Measurements from ENCODE around the gene CCDC92.
"Not testable (repeated sequence)": the region's sequence is repeated elsewhere in the genome, so short reads cannot be mapped to it uniquely, and the experiment has no call there.

CCDC92 gene

DNA sequence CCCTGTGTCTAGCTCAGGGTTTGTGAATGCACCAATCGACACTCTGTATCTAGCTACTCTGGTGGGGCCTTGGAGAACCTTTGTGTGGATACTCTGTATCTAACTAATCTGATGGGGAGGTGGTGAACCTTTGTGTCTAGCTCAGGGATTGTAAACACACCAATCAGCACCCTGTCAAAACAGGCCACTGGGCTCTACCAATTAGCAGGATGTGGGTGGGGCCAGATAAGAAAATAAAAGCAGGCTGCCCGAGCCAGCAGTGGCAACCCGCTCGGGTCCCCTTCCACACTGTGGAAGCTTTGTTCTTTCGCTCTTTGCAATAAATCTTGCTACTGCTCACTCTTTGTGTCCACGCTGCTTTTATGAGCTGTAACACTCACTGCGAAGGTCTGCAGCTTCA lies 25.1 kb downstream of the CCDC92 start:
- not testable (repeated sequence) for DNase-seq

DNA sequence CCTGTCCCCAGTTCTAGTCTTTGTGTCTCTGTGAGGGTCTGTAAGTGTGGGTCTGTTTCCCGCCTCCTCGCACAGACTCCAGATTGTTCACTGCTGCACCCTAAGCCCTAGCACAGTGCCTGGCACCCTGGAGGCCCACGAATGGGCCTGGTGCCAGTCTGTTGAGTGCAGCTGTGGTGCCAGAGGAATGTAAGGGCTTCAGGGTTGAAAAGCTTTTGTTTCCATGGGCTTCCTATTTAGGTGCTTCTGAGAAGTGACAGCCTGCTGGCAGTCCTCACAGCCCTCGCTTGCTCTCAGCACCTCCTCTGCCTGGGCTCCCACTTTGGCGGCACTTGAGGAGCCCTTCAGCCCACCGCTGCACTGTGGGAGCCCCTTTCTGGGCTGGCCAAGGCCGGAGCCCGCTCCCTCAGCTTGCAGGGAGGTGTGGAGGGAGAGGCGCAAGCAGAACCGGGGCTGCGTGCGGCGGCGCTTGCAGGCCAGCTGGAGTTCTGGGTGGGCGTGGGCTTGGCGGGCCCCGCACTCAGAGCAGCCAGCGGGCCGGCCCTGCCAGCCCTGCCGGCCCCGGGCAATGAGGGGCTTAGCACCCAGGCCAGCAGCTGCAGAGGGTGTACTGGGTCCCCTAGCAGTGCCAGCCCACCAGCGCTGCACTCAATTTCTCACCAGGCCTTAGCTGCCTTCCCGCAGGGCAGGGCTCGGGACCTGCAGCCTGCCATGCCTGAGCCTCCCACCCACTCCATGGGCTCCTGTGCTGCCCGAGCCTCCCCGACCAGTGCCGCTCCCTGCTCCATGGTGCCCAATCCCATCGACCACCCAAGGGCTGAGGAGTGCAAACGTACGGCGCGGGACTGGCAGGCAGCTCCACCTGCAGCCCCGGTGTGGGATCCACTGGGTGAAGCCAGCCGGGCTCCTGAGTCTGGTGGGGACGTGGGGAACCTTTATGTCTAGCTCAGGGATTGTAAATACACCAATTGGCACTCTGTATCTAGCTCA lies 25.8 kb downstream of the CCDC92 start:
- not testable (repeated sequence) for DNase-seq

DNA sequence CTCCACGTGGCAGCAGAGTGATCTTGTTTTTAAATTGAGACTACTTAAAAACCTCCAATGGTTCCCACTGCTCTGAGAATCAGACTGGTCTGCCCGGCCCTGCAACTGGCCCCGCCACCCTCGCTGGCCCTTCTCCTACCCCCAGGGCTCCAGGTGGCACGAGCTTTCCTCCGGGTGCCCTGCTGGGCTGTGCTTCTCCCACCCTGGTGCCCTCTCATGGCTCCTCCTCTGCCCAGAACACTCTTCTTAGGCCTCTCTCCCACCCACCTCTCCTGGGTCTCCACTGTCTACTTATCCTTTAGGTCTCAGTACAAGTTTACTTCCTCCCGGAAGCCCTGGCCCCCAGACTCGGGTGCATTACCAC lies 26.5 kb downstream of the CCDC92 start:
- DNase-seq, result no peak

DNA sequence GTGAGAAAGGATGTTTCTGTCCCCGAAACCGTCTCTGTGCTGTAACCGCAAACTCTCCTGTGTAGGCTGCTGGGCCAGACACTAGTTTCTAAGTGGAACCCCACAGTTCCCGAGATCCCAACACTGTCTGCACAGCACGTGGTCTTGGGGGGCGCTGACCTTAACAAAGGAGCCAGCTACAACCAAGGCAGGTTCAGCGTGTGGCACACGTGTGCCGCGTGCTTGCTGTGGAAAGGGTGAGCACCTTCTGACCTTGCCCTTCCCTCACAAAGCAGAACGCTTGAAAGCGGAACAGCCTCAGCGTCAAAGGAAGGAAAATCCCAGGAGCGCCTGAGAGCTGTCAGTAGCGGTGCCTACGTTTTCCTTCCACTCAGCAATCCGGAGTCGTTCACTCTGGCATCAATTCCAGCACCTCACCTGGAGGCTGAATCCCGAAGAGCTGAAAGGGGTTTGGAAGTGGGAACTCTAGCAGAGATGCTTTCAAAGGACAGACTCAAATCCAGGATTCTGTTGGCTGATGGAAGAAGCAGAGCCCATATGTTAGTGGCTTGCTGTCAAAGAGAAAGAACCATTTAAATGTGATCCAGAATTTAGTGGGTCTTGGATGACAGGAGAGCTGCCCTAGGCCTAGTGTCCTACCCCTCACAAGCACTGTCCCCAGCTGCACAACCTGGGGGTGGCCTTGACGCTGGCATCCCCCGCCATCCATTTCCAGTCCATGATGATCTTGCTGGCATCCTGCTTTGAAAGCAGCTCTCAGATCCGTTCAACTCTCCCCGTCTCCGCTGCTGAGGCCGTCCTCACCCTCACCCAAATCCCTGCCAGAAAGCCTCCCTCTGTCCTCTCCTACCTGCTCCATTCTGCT lies 27.1 kb downstream of the CCDC92 start:
- no peak for DNase-seq

DNA sequence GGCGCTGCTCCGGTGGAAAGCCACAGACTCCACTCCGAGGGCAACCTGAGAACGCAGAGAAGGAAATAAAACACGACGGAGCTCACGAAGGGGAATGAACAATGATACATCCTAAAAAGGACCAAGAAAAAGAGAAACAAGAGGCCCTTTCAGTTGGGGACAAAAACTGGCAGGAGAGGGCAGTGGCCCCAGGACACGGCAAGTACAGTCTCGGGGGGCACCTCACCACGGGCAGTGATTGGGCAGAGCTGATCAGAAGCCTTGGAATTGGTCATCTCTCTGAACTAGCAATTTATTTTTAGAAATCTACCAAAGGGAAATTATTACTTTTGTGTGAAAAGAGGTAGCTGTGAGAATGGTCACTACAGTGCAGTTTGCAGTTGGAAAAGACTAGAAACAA lies 27.9 kb downstream of the CCDC92 start:
- no peak for DNase-seq

DNA sequence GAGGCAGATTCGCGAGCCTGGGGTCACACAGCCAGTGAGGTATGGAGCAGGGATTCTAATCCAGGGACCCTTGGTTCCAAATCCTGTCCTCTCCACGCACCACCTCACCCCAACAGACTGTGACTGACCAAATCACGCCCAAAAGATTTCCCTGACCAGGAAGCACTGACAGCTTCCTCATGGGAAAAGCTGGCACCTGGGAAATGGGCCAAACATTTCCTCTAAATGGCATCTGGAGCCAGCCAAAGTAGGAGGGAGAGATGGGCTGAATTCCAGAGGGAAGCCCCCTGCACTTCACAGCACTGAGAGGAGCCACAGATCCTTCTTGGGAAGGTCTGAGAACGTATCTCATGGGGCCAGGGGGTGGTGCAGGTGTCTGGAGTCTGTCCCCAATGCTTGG lies 28.8 kb downstream of the CCDC92 start:
- no peak for DNase-seq

DNA sequence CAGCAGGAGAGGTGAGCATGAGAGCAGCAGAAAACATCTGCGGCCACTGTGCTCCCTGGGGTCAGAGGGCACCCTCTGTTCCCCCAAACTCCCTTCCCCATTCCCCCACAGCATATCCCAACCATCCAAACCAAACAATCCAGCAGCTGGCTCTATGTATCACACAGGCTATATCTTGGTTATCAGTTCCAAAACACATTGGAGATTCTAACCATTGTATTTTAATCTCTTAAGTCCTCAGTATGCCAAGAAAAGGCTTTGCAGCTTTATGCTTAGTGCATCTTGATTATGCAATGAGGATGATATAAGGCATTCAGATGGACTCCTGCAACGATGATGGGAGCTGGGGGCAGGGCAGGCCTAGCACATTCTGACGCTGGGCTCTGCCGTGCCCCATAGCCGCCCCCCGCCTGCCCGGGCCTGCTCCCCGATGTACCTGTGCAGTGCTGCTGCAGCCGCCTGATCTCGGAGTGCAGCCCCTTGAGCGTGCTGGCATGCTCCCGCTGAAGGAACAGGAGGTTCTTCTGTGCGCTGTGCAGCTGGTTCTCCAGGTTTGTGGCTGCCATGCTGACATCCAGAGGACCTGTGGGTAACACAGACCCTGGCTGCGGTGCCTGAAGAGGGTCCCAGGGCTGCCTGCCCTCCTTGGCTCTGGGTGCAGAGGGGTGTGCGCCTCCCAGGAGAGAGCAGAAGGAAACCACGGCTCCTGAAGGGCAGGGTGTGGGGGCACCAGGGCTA lies 29.6 kb downstream of the CCDC92 start:
- DNase-seq, result no peak

DNA sequence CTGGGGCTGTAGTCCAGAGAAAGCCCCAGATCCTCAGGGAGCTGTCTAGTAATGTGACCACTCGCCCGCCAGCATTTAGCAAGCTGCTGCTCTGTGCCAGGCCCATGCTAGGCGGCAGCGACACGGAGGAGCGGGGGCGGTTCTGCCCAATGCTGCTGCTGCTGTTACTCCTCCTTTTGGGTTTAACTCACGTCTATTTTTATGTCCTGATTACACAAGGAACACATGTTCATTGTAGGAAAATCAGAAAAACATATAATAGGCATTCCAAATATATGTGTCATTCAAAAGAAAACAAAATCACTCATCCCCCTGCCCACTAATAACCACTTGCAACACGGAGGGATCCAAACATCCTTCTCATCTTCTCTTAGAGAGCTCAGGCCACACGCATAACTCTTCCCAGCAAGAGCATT lies 30.4 kb downstream of the CCDC92 start:
- no peak for DNase-seq

DNA sequence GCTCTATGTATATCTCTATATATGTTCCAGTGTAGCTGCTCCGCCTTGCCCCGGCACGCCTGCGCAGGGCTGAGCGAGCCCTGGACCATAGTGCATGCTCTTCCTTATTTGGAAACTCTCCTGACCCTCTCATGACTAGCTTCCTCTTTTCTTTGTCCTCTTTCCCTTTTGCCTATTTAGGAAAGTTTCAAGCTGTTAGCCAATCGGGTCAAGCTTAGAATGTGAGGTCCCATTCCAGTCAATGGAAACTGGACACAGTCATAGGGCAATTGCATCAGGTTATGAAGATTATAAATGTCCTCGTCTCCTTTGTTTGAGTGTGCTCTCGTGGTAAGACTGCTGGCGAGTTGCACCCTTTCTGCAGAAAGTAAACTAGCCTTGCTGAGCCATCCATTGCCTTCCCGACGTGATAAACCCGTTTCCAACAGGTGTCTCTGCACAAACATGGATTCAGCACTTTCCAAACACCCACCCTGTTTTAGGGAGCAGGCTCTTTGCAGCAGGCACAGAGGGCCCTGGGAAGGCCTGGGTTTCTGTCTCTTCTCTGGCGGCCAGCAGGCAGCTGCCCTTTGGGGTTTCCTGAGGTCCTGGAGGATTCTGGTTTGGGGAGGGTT lies 30.9 kb downstream of the CCDC92 start:
- no peak for DNase-seq

DNA sequence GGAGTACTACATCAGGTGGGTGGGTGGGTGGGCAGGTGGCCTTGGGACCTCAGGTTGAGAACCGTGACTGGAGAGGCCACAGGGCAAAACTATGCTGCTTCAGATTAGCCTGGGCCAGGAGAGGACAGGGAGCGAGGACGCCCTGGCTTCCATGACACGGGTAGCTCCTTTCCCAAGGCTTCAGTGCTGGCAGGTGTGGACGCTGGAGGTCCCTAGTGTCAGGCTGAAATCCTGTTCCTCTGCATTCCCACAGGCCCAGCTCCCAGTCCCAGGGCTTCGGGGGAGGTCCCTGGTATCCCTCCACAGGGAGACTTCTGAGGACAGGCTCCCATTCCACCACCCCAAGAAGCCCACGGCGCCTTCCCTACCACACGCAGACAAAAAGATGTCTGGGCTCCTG lies 31.6 kb downstream of the CCDC92 start:
- no peak for DNase-seq

DNA sequence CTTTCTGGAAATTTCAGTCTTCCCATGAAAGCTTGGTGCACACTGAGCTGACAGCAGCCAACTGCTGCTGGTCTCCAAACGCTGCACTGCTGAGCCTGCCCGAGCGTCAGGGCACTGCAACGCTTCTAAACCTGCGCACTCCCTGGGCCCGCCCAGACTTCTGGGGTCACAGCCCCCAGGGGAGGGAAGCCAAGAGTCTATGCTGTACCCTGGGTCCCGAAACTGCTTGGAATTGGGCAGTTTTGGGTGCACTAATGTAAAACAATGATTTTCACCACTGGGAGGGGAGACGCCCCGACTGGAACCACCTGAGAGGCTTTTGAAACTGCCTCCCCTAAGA lies 32.0 kb downstream of the CCDC92 start:
- DNase-seq, result no peak

DNA sequence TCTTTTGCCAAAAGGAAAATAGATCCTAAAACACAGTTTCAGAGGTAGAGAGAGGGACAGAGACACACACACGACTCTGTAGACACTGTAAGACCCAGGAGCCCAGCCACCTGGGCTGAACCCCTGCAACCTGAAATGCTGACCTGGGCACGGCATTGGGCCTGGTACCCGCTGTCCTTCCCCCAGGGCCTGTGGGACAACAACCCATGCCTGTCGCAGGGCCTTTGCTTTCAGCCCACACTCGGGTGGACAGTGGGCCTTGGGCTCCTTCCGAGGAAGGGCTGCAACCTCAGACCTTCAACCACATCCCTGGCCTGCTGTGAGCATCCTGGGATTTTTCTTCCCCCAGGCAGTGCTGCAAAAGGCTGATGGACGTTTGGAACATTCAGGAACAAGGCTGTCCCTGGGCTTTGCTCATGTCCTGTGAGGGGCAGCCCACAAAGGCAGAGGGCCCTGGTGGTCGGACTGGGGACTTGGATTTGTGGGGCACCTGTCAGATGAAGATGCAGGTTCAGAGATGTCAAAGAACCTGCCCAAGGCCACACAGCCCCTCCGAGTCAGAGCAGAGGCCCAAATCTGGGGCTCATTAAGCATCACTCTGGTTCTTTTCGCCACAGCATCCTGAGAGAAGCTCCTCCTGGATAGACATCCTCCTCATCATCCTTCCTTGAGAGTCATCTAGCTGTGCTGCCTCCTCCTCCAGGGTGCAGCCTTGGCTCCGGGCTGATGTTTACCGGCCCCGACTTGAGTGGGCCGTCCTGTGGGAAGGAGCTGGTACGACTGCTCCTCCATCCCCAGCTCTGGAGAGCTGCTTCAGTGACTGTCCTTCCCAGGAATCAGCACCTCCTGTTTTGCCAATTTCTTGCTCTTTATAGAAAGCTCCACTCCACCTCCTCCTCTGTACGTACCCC lies 32.7 kb downstream of the CCDC92 start:
- DNase-seq, result no peak

DNA sequence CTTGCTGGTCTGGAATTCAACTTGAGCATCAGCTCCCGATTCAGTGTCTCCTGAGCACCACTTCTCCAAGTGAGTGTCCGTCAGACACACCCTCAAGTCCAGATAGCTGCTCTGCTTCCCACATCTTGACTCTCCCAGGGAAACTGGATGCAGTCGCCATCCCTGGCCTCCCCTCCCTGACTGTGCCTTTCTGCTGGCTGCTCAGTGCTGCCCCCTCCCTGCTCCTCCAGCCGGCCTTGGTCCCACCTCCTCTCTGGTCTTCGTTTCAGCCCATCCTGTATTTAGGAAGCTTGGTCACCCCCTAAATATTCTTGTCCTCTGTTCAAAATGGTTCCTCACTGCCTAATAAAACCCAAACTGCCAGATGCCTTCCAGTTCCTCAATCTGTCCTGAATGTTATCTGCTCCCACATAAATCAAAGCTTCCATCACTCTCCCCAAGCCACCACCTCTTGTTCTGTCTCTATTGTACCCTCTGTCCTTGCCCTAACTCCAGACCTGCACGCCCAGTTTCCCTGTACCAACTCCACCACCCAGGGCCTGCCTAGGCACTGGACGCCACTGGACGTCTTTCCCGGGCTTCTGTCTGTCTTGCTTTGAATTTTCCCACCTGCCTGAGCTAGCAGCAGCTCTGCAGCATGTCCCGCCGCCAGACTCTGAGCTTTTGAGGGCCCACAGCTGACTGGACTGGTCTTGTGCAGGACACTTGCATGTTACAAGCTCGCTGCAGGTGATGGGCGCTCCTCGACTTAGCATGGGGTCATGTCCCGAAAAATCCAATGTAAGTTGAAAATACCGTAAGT lies 33.8 kb downstream of the CCDC92 start:
- no peak for DNase-seq

DNA sequence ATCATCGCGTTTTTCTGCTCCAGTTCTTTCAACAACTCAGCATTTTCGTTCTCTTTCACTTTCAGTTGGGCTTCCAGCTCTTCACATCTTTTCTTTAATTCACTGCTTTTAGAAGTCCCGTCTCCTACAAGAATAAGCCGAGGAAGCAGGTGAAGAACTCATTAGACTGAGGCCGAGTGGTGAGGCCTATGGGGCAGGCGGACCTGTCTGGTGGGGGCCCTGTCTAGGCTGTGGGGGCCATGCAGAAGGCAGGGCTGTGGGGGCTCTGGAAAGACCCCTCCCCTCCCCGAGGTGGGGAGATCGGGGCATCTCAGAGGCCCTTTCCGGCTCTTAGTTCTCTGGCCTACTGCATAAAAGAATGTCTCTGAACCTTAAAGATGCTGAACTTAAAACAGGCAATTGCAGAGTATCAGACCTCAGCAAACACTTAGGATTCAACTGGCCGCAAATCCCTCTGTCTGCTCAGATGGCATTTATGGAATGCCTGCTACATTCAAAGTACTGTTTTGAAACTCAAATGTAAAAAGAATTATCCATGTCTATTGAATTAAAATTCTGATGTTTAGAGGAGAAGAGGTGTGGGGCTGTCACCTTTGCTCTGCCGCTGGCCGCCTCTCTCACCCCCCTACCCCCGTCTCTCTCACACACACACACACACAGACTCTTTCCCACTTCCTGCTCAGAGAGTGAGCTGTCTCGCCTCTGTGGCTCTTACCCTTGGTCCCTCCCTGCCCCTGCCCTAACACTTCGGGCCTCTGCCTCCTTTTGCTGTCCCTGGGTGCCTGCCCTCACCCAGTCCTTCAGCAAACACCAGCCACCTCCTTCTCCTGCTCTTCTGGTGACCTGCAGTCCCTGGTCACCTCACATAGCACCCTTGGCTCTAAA lies 34.7 kb downstream of the CCDC92 start:
- no peak for DNase-seq

DNA sequence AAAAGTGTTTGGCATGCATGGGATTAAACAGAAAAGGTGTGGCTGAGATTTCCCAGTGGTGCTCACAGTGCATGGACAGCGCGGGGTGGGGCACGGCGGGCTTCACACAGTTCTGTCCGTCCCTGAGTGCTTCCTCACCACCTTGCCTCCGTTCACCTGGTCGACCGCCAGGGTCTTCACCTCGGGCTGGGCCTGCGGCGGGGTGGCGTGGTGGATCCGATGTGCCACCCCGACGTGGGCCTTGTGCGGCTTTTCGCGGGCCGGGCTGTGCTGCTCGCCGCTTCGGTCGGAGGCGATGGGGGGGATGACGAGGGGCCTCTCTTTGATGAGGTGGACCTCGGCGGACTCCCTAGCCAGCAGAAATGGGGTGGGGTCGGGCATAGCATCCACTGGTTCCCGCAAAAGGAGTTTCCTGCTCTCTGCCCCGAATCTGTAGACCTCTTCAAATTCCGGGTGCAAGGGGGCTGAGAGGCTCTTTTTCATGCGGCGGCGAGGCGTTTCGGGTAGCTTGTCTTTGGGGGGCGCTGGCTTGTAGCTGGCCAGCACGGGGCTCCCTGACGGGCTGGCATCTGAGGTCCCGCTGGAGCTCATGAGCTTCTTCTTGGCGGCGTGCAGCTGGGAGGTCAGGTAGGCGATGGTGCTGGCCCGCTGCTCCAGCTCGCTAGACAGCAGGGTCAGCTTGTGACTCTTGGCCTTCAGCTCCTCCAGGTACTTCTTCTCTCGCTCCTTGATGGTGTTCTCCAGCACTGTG lies 35.5 kb downstream of the CCDC92 start:
- DNase-seq, result no peak

DNA sequence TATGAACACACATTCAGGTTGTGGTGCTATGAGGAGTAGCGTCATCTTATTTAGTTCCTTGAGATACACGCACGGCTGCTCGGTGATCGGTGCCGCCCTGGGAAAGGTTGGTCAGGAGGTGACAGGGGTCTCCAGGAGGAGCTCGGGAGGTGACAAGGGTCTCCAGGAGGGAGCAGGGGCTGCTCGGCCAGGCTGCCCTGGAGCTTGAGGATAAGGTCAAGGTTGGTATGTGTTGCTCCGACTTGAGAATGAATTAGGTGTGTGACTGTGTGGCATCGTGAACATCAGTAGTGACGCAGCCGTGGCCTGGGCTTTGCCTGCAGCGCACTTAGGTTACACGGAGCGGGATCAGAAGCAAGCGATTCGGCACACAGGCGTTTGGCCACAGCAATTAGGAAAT lies 36.2 kb downstream of the CCDC92 start:
- DNase-seq, result no peak

DNA sequence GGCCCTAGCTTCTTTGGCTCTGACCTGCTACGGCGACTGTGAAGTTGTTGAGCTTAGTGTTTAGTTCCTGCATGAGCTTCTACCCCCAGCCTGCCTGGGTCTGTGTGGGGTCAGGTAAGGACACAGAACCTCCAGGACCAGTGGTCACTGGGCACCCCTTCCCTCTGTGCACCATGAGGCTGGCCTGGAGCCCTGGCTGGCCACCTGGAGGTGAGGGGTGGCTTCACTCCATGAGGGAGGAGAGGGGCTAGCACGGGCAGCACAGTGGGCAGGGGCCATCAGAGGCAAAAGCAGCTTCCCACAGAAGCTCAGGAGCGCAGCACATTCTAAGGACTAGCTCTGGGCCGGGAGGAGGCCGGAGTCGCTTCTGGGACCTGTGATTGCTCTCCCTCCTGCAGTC lies 36.7 kb downstream of the CCDC92 start:
- DNase-seq, result no peak

DNA sequence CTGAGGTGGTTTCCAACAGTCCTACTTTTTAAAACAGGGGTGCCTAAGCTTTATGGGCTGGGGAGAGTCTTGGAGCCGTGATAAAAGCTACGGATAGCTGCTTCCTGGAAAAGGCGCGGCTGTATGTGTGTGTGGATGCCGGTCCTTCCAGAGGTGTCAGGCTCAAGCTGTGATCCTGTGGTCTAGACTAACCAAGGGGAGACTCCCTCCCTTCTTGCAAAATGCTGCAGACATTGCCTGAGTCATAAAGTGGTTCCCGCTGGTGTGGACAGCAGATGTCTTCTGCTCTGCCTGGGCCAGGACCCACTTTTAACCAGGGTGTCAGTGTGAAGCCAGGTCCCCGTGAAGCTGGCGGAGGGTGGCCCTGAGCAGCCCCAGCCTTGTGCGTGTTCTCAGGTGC lies 37.8 kb downstream of the CCDC92 start:
- no peak for DNase-seq

DNA sequence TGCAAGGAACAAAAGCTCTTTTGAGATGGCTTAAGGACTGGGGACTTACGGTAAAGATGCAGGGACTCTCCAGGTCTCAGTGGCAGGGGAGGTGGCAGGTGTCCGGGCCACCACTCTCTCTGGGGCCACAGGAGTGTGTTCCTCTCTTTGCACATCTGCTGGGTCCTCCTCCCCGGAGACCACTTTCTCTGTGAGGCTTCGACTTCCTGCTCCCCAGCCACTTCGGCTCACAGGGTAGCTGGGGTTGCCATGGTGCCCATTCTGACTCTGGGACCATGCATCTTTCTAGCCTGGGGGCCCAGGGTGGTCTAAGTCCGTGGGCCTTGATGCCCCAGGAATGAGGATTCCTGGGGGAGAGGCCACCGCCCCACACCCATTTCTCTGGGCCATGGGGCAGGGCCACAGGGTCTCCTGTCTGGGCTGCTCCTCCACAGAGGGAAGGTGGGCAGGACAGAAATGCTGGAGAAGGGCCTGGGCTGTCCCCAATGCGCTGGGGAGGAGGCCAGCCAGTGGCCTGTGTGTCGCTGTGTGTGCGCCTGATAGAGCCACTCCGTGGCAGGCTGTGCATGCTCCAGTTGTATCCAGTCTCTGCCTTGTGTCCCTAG lies 38.5 kb downstream of the CCDC92 start:
- DNase-seq, result no peak
